Heart left ventricle (tissue), 16 donors: ENCODE data around the gene UBE2C. TPM values are rescaled to one million over a fixed set of nuclear protein-coding genes. Genes with fewer than 3 reads are reported as not detected.
A peak's percentile ranks its signal among the peaks of the same experiment; 100 is the strongest.
"Not testable (repeated sequence)": the region's sequence is repeated elsewhere in the genome, so short reads cannot be mapped to it uniquely, and the experiment has no call there.

Experiments used
- ATAC-seq, 4 donors: fragments of 200-7000 bp; cut with Tn5 transposase; one replicate each; pipeline ENCODE4 v1.9.1; 2020 to 2022; ENCODE audit warnings: moderate library complexity in 4 of 4, mild to moderate bottlenecking in 3 of 4, moderate number of reproducible peaks in 1 of 4
- DNase-seq, 5 donors: peaks; one replicate each; pipeline ENCODE4 v3.0.0-alpha.2; 2020
- H3K27ac ChIP-seq, 12 donors: fragments of 200-600 bp; sonication (generic) in 4 of 12; one replicate each; pipeline versions ENCODE4 v1.5.0 to v1.8.0; 2016 to 2022; ENCODE audit warnings: mild to moderate bottlenecking in 2 of 12
- H3K27me3 ChIP-seq, 9 donors: fragments of 200-600 bp; sonication (generic) in 2 of 9; one replicate each; pipeline versions ENCODE4 v1.5.1 to v1.8.0; 2016 to 2022; ENCODE audit warnings: mild to moderate bottlenecking in 3 of 9
- H3K36me3 ChIP-seq, 9 donors: fragments of 200-600 bp; sonication (generic) in 2 of 9; one replicate each; pipeline versions ENCODE4 v1.5.0 to v1.8.0; 2018 to 2022; ENCODE audit warnings: mild to moderate bottlenecking in 2 of 9
- H3K4me1 ChIP-seq, 12 donors: fragments of 200-600 bp; sonication (generic) in 4 of 12; one replicate each; pipeline versions ENCODE4 v1.5.0 to v1.8.0; 2016 to 2022; ENCODE audit warnings: mild to moderate bottlenecking in 3 of 12
- H3K4me3 ChIP-seq, 12 donors: fragments of 200-600 bp; sonication (generic) in 4 of 12; one replicate each; pipeline versions ENCODE4 v1.5.0 to v1.8.0; 2017 to 2022; ENCODE audit warnings: mild to moderate bottlenecking in 9 of 12, moderate library complexity in 4 of 12
- H3K9me3 ChIP-seq, 12 donors: fragments of 200-600 bp; sonication (generic) in 4 of 12; one replicate each; pipeline versions ENCODE4 v1.5.0 to v1.8.0; 2016 to 2022; ENCODE audit warnings: mild to moderate bottlenecking in 1 of 12
- CTCF ChIP-seq, 12 donors: fragments of 200-600 bp; sonication (generic) in 4 of 12; IDR thresholded peaks; one replicate each; pipeline versions ENCODE4 v1.5.0 to v1.8.0; 2018 to 2022; ENCODE audit warnings: antibody characterized with exemption in 12 of 12, mild to moderate bottlenecking in 5 of 12
- POLR2A ChIP-seq, 2 donors: fragments of 450-650 bp; IDR thresholded peaks; one replicate each; pipeline ENCODE4 v1.6.1; 2017; ENCODE audit warnings: antibody characterized with exemption in 2 of 2, mild to moderate bottlenecking in 2 of 2, moderate library complexity in 2 of 2
- WGBS, 4 donors: extraction: QIAGEN DNeasy Blood & Tissue Kit in 2 of 4; methylation state at CpG; one replicate each; pipeline versions ENCODE4 v1.1.5 to v1.1.7; 2013 to 2018; 5-methylcytosine and 5-hydroxymethylcytosine counted together
- intact Hi-C, 10 donors: fragments of 100-400 bp; cut with DNase I; formaldehyde crosslinking; loops; one replicate each; pipeline versions ENCODE4 v1.11.1 to v1.14.2; 2022
- polyA plus RNA-seq, 2 donors: library from polyadenylated mRNA; stranded (reverse); fragments of 200-250 nt; gene quantifications; one replicate each; pipeline ENCODE4 v1.2.3, GENCODE V29; 2013
- total RNA-seq, 9 donors: library from RNA; depleted of rRNA in 2 of 9; stranded (reverse); fragments of >200 nt in 2 of 9; fragmentation: NEBNext Ultra II Directional in 3 of 9; extraction: Animal tissue kit (Norgen Biotek cat#: 25700) in 3 of 9; gene quantifications; one replicate each; pipeline versions ENCODE4 v1.1.0 to v1.2.4, GENCODE V29; 2016 to 2023
- donor health status: ischemic (EF 13 %, LVEDD 7.1; RV severe dilation, severe dysfunction).
- donor health status: healthy with polysubstance abuse.
- donor health status: DM: no; HTN: yes; CAD: no.
- donor health status: DM: no; HTN: no; CAD: no.
- donor health status: ischemic (EF 25% LVEDD 6.9; RV normal size, moderate dysfunction).
- donor health status: ischemic (EF 25% LVEDD 5.7; RV mildly dilated, moderate dysfunction).
- donor health status: healthy.
- donor health status: DM: yes; HTN: yes; CAD: no.
- donor health status: ischemic (EF 35%, LVEDD 5.7; RV mildly dilated, moderate dysfunction).
- donor health status: nonischemic (EF 11% LVEDD 7.7; RV severe dilation, severe dysfunction).
- donor health status: DM: yes; HTN: yes; CAD: no.
- donor health status: PGD.
- donor health status: ischemic (EF 29% LVEDD 5.4; RV normal size, mild dysfunction).
- donor health status: nonischemic (EF 23%, LVEDD 6.1; RV moderate dilation, normal function).

Gene UBE2C
- total and polyA plus RNA-seq, 11 donors = 0.32 to 16.9 (median 1.5) TPM; not detected in 5

- Histone ChIP-seq H3K27me3 (no peaks in the 10 kb centered on the region), H3K27ac (peak overlapping the region; percentile 70 to 97 (median 92)), H3K4me3 (peak overlapping the region; percentile 73 to 99 (median 88)), H3K36me3 (peaks cover 0 to 42% (median 36%) of the 10 kb centered on the region in 9 donors), H3K4me1 (peaks cover 0 to 24% (median 13%) of the 10 kb centered on the region in 12 donors), H3K9me3 (no peaks in the 10 kb centered on the region)
- TF ChIP-seq CTCF (IDR thresholded peaks at IDR 0.05) (no peak), POLR2A (IDR thresholded peaks at IDR 0.05) (no peak)
- DNase-seq = peak in 2 of 5 donors; percentile 20 to 39
- intact Hi-C loops = loop anchor here in 2 of 10 donors (10.0 kb wide), 2 partner anchors 182 to 448 kb away; partner anchors contain the start of genes ZNF335 (in 2 of the 2) and SDC4 (in 1 of the 2)
- ATAC-seq = peak in 3 of 4 donors; percentile 7 to 40 (median 33)
- WGBS, 4 donors = 26 to 34% (median 29%) methylated on average over 19 of the region's 19 CpGs
Measured at GRCh38 chr20:45792317-45793118, 19.9 kb upstream of the UBE2C start.

DNA sequence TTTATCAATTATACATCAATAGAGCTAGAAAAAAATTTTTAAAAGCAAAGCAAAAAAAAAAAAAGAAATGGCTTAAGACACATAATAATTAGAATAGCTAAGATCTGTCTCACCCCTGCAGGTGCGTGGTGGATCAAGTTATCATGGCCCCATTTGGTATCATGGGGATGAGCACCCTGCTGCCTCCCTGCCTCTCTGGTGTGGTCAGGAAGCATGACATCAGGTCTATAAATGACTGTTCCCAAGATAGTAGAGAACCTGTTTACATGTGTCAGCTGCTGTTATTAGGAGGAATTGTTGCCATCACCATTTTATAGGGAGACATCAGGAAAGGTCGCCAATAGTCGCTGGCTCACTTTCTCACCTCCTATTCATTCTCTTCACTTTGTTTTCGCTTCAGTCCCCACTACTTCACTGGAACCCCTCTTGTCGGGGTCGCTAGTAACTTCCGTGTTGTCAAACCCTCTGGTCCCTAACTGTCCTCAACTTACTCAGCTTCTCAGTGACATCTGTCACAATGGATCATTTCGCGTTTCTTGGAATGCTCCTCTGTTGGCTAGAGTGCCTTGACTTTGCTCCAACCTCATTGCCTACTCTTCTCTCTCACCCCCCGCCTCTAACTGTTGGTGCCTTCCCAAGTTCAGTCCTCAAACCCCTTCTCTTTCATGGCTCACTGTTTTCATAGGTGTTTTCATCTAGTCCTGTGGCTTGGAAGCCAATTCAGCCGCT lies 15.9 kb upstream of the UBE2C start:
- Histone ChIP-seq H3K4me1 (peaks cover 0 to 27% (median 14%) of the 10 kb centered on the region in 12 donors), H3K9me3 (no peaks in the 10 kb centered on the region), H3K27ac (peak overlapping the region in 8 of 12 donors; percentile 5 to 78 (median 50)), H3K27me3 (no peaks in the 10 kb centered on the region), H3K36me3 (peaks cover 0 to 55% (median 48%) of the 10 kb centered on the region in 9 donors), H3K4me3 (no peak overlapping the region)
- DNase-seq (no peak), ATAC-seq (peak in 3 of 4 donors; percentile 26 to 55 (median 47))
- WGBS, 4 donors = 84 to 89% (median 86%) methylated on average over 11 of the region's 11 CpGs
- TF ChIP-seq POLR2A (IDR thresholded peaks at IDR 0.05) = no peak
- no peak for TF ChIP-seq CTCF (IDR thresholded peaks at IDR 0.05)
- intact Hi-C loops = loop anchor here in 2 of 10 donors (10.0 kb wide), 2 partner anchors 178 to 452 kb away; partner anchors contain the start of genes ZNF335 (in 2 of the 2) and SDC4 (in 1 of the 2)

DNA sequence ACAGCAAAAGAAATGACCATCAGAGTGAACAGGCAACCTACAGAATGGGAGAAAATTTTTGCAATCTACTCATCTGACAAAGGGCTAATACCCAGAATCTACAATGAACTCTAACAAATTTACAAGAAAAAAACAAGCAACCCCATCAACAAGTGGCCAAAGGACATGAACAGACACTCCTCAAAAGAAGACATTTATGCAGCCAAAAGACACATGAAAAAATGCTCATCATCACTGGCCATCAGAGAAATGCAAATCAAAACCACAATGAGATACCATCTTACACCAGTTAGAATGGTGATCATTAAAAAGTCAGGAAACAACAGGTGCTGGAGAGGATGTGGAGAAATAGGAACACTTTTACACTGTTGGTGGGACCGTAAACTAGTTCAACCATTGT lies 14.9 kb upstream of the UBE2C start:
- not testable (repeated sequence) for H3K27me3 ChIP-seq, H3K27ac ChIP-seq, ATAC-seq, H3K4me3 ChIP-seq, DNase-seq, H3K9me3 ChIP-seq
- H3K36me3 ChIP-seq = peaks cover 0 to 65% (median 58%) of the 10 kb centered on the region in 9 donors
- H3K4me1 ChIP-seq = peaks cover 0 to 24% (median 11%) of the 10 kb centered on the region in 12 donors
- no CpG with 5 or more reads among the region's 1 CpG for WGBS, 4 donors
- intact Hi-C loops = loop anchor here in 2 of 10 donors (10.0 kb wide), 2 partner anchors 177 to 453 kb away; partner anchors contain the start of genes ZNF335 (in 2 of the 2) and SDC4 (in 1 of the 2)

DNA sequence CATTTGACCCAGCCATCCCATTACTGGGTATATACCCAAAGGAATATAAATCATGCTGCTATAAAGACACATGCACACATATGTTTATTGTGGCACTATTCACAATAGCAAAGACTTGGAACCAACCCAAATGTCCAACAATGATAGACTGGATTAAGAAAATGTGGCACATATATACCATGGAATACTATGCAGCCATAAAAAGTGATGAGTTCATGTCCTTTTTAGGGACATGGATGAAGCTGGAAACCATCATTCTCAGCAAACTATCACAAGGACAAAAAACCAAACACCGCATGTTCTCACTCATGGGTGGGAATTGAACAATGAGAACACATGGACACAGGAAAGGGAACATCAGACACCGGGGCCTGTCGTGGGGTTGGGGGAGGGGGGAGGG lies 14.5 kb upstream of the UBE2C start:
- H3K9me3 ChIP-seq, H3K27me3 ChIP-seq, H3K4me3 ChIP-seq, DNase-seq, H3K27ac ChIP-seq, ATAC-seq: not testable (repeated sequence)
- Histone ChIP-seq H3K4me1 (peaks cover 0 to 19% (median 7%) of the 10 kb centered on the region in 12 donors), H3K36me3 (peaks cover 0 to 69% (median 62%) of the 10 kb centered on the region in 9 donors)
- 90 to 100% (median 92%) methylated on average over 3 of the region's 3 CpGs for WGBS, 4 donors
- intact Hi-C loops = loop anchor here in 2 of 10 donors (10.0 kb wide), 2 partner anchors 177 to 453 kb away; partner anchors contain the start of genes ZNF335 (in 2 of the 2) and SDC4 (in 1 of the 2)
